Measurements from ENCODE around the gene CNOT3. TPM values are rescaled to one million over a fixed set of nuclear protein-coding genes. Genes with fewer than 3 reads are reported as not detected.

CNOT3 gene
- total and polyA plus RNA-seq, 9 of the 15 experiments (the other 6 are each of a cell fraction or from before 2014, with no cell fraction given), result 0.27 to 60.4 (median 9.9) TPM

- TF ChIP-seq LCOR (CRISPR knock-in tag; IDR thresholded peaks at IDR 0.05) (no peak), KLF16 (IDR thresholded peaks at IDR 0.05) (peak; percentile 47), ZNF695 (CRISPR knock-in tag; IDR thresholded peaks at IDR 0.05) (no peak), HBP1 (CRISPR knock-in tag; IDR thresholded peaks at IDR 0.05) (no peak), PURB (CRISPR knock-in tag; IDR thresholded peaks at IDR 0.05; ENCODE audit: low read depth) (no peak), CCNT2 (IDR thresholded peaks at IDR 0.05; ENCODE audit: borderline replicate concordance, extremely low read depth, insufficient read length, low read depth, low read length) (no peak), ZNF140 (CRISPR knock-in tag; IDR thresholded peaks at IDR 0.05) (no peak), MECOM (CRISPR knock-in tag; IDR thresholded peaks at IDR 0.05) (no peak), XRCC5 (IDR thresholded peaks at IDR 0.05; ENCODE audit: low read depth, low read length) (peak; percentile 83; the same call in 1 of the 2 replicates), HCFC1 (IDR thresholded peaks at IDR 0.05; ENCODE audit: low read depth, low read length) (no peak), VEZF1 (CRISPR knock-in tag; IDR thresholded peaks at IDR 0.05) (peak; percentile 32; the same call in 1 of the 2 replicates), NBN (IDR thresholded peaks at IDR 0.05; ENCODE audit: low read depth) (no peak), CTCFL (IDR thresholded peaks at IDR 0.05; ENCODE audit: borderline replicate concordance, insufficient read depth, low read depth, low read length, poor library complexity, severe bottlenecking) (peak; percentile 50), SPI1 (IDR thresholded peaks at IDR 0.05; ENCODE audit: borderline replicate concordance, low read depth, low read length) (peak; percentile 29; the same call in 1 of the 2 replicates), GABPB1 (CRISPR knock-in tag; IDR thresholded peaks at IDR 0.05) (peak; percentile 31; the same call in 1 of the 2 replicates), SUPT5H (IDR thresholded peaks at IDR 0.05) (no peak), CTCF (IDR thresholded peaks at IDR 0.05 in 2 of 3, conservative IDR thresholded peaks at IDR 0.05 in 1 of 3; ENCODE audit: insufficient read depth in 2 of 3, low read depth in 1 of 3, low read length in 3 of 3) (peak; percentile 83 to 94 (median 88)), MAZ (CRISPR knock-in tag; conservative IDR thresholded peaks at IDR 0.05 in 1 of 2, IDR thresholded peaks at IDR 0.05 in 1 of 2) (peak; percentile 18 to 51; a peak in 1 of 4 replicates), CBX3 (IDR thresholded peaks at IDR 0.05; ENCODE audit: borderline replicate concordance in 1 of 2, low read length in 2 of 2) (peak in 1 of 2 experiments; percentile 23; a peak in 1 of 3 replicates)
Measured at GRCh38 chr19:54168174-54168917, 30.8 kb downstream of the CNOT3 start (continued).

All from K562 (cell line).